ENCODE results near the gene CIAO2B. TPM values are rescaled to one million over a fixed set of nuclear protein-coding genes. Genes with fewer than 3 reads are reported as not detected.

Gene CIAO2B
- total RNA-seq, 1 donor = 97.4 TPM

- Histone ChIP-seq H3K36me3 (ENCODE audit: insufficient read depth, low read length) (peaks cover 23% of the 10 kb centered on the region), H3K27ac (ENCODE audit: low read depth, low read length) (no peak overlapping the region), H3K9me3 (ENCODE audit: low read depth, low read length) (no peaks in the 10 kb centered on the region), H3K79me2 (ENCODE audit: insufficient read depth, low read length) (peaks cover 22% of the 10 kb centered on the region), H3K4me3 (ENCODE audit: insufficient read depth, low read length) (no peak overlapping the region), H3K27me3 (ENCODE audit: insufficient read depth, low read length) (no peaks in the 10 kb centered on the region), H2AFZ (ENCODE audit: low read length) (no peak overlapping the region), H4K20me1 (ENCODE audit: insufficient read depth, low read length) (peaks cover 14% of the 10 kb centered on the region), H3K4me1 (ENCODE audit: insufficient read depth, low read length) (peaks cover 10% of the 10 kb centered on the region), H3K4me2 (ENCODE audit: insufficient read depth, low read length) (peak overlapping the region; percentile 20)
- no peak for TF ChIP-seq CTCF (IDR thresholded peaks at IDR 0.05; ENCODE audit: extremely low read depth, low read depth, low read length)
- no peak for DNase-seq (ENCODE audit: insufficient read length, low spot score, missing footprints)
Measured at GRCh38 chr16:66886321-66886720, 47.9 kb downstream of the CIAO2B start.

- no peaks in the 10 kb centered on the region for H3K9me3 ChIP-seq (ENCODE audit: low read depth, low read length)
Measured at GRCh38 chr16:66885491-66885890, 48.7 kb downstream of the CIAO2B start.

GRCh38 chr16:66882702-66883101, 51.5 kb downstream of the CIAO2B start:
- Histone ChIP-seq H3K27ac (ENCODE audit: low read depth, low read length) (no peak overlapping the region), H3K4me1 (ENCODE audit: insufficient read depth, low read length) (peaks cover 27% of the 10 kb centered on the region), H4K20me1 (ENCODE audit: insufficient read depth, low read length) (peaks cover 14% of the 10 kb centered on the region), H3K4me2 (ENCODE audit: insufficient read depth, low read length) (no peak overlapping the region), H3K36me3 (ENCODE audit: insufficient read depth, low read length) (peaks cover 20% of the 10 kb centered on the region), H2AFZ (ENCODE audit: low read length) (no peak overlapping the region), H3K79me2 (ENCODE audit: insufficient read depth, low read length) (peaks cover 30% of the 10 kb centered on the region), H3K27me3 (ENCODE audit: insufficient read depth, low read length) (no peaks in the 10 kb centered on the region), H3K4me3 (ENCODE audit: insufficient read depth, low read length) (no peak overlapping the region), H3K9me3 (ENCODE audit: low read depth, low read length) (no peaks in the 10 kb centered on the region)
- no peak for TF ChIP-seq CTCF (IDR thresholded peaks at IDR 0.05; ENCODE audit: extremely low read depth, low read depth, low read length)
- DNase-seq (ENCODE audit: insufficient read length, low spot score, missing footprints) = no peak

More at GRCh38 chr16:66885491-66885890, 48.7 kb downstream of the CIAO2B start:
- Histone ChIP-seq H3K27ac (ENCODE audit: low read depth, low read length) (no peak overlapping the region), H4K20me1 (ENCODE audit: insufficient read depth, low read length) (peaks cover 14% of the 10 kb centered on the region), H3K4me1 (ENCODE audit: insufficient read depth, low read length) (peaks cover 10% of the 10 kb centered on the region), H3K36me3 (ENCODE audit: insufficient read depth, low read length) (peaks cover 20% of the 10 kb centered on the region), H3K27me3 (ENCODE audit: insufficient read depth, low read length) (no peaks in the 10 kb centered on the region), H2AFZ (ENCODE audit: low read length) (no peak overlapping the region), H3K4me2 (ENCODE audit: insufficient read depth, low read length) (no peak overlapping the region), H3K79me2 (ENCODE audit: insufficient read depth, low read length) (peaks cover 29% of the 10 kb centered on the region), H3K4me3 (ENCODE audit: insufficient read depth, low read length) (no peak overlapping the region)
- no peak for TF ChIP-seq CTCF (IDR thresholded peaks at IDR 0.05; ENCODE audit: extremely low read depth, low read depth, low read length)
- DNase-seq (ENCODE audit: insufficient read length, low spot score, missing footprints) = no peak

Other genes with a start within 250 kb of the CIAO2B start
- gene CMTM4, start 237.7 kb downstream of the CIAO2B start, total RNA-seq = 42.7 and 52.5 TPM in 2 replicates
- 157 and 183 TPM in 2 replicates for gene DYNC1LI2, start 182.8 kb downstream of the CIAO2B start, total RNA-seq
- gene TERB1, start 132.8 kb downstream of the CIAO2B start, total RNA-seq = 0.29 and 0.36 TPM in 2 replicates
- 73.5 and 84.6 TPM in 2 replicates for gene NAE1, start 103.4 kb downstream of the CIAO2B start, total RNA-seq
- not detected in 2 replicates for gene CA7, start 90.0 kb downstream of the CIAO2B start, total RNA-seq
- 11.5 and 13.8 TPM in 2 replicates for gene PDP2, start 53.9 kb downstream of the CIAO2B start, total RNA-seq
- not detected in 2 replicates for gene CDH16, start 15.5 kb downstream of the CIAO2B start, total RNA-seq
- gene RRAD, start 8.9 kb downstream of the CIAO2B start, total RNA-seq = 3.2 and 4.3 TPM in 2 replicates
- 38.6 and 42.3 TPM in 2 replicates for gene CES2, start 1.1 kb upstream of the CIAO2B start, total RNA-seq
- 0.29 TPM in 1 of 2 replicates, not detected in the other for gene CES3, start 26.9 kb upstream of the CIAO2B start, total RNA-seq
- 1.5 and 1.8 TPM in 2 replicates for gene CES4A, start 54.2 kb upstream of the CIAO2B start, total RNA-seq
- 61.3 and 63.0 TPM in 2 replicates for gene CBFB, start 94.7 kb upstream of the CIAO2B start, total RNA-seq
- 13.8 and 17.1 TPM in 2 replicates for gene PHAF1, start 175.5 kb upstream of the CIAO2B start, total RNA-seq
- 54.8 and 58.6 TPM in 2 replicates for gene B3GNT9, start 216.6 kb upstream of the CIAO2B start, total RNA-seq
- gene TRADD, start 225.5 kb upstream of the CIAO2B start, total RNA-seq = 19.2 and 19.5 TPM in 2 replicates
- gene FBXL8, start 225.6 kb upstream of the CIAO2B start, total RNA-seq = 12.7 and 15.6 TPM in 2 replicates
- gene HSF4, start 230.3 kb upstream of the CIAO2B start, total RNA-seq = 5.8 and 8.5 TPM in 2 replicates
- gene NOL3, start 236.1 kb upstream of the CIAO2B start, total RNA-seq = 9.1 and 10.9 TPM in 2 replicates
- gene MATCAP1, start 249.6 kb upstream of the CIAO2B start, total RNA-seq = 3.6 and 4.7 TPM in 2 replicates